ENCODE results near the gene PRCC.
"Not testable (repeated sequence)": the region's sequence is repeated elsewhere in the genome, so short reads cannot be mapped to it uniquely, and the experiment has no call there.

Gene PRCC

DNA sequence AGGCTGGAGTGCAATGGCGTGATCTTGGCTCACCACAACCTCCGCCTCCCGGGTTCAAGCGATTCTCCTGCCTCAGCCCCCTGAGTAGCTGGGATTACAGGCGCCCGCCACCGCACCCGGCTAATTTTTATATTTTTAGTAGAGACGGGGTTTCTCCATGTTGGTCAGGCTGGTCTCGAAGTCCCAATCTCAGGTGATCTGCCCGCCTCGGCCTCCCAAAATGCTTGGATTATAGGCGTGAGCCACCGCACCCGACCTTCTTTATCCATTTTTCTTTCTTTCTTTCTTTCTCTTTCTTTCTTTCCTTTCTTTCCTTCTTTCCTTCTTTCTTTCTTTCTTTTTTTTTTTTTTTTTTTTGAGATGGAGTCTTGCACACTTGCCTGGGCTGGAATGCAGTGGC lies 2.2 kb upstream of the PRCC start:
- DNase-seq (ENCODE audit: low read depth), result not testable (repeated sequence)

DNA sequence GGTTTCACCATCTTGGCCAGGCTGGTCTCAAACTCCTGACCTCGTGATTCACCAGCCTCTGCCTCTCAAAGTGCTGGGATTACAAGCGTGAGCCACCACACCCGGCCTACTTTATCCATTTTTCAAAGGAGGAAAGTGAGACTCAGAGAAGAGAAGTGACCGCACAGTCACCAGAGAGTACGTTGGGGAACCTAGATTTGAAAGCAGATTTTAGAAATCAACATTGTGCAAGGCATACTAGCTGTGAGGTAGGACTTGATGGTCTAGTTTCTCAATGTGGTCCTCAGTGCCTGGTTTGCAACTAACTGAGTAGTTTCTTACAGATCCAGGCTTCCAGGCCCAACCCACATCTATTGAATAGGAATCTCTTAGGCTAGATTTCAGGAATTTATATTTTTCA lies 1.7 kb upstream of the PRCC start:
- DNase-seq (ENCODE audit: low read depth), result no peak

DNA sequence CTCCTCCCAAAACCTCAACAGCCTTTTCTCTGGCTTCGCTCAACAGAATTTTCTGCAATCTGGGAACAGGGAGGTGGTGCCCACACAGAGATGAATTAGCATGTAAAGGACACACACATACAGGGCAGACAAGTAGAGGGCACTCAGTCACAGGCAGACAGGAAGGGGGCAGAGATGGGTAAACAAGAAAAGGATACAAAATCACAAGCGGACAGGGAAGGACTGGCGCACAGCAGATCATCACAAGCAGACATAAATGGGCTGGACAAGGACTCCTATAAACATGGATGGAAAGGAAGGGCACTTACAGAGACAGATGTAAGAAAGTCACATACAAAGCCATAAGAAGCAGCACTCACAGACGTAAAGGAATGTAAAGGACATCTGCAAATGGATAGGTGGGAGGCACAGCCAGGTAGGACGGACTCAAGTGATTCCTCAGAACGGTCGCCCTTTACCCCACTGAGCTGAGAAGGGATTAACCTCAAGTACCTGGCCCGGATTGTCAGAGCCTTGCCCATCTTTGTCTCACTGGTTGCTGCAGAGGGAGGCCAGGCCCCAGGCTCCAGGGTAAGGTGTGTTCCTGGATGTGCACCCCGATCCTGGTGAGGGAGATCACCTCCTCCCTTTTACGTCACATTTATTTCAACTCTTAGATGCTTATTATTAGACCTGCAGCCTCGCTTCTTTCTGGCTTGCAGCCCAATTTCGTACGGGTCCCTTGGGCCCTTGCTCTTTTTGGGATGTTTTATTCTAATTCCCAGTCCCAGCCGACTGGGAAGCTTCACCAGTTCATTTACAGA lies 836 bp upstream of the PRCC start:
- no peak for DNase-seq (ENCODE audit: low read depth)

DNA sequence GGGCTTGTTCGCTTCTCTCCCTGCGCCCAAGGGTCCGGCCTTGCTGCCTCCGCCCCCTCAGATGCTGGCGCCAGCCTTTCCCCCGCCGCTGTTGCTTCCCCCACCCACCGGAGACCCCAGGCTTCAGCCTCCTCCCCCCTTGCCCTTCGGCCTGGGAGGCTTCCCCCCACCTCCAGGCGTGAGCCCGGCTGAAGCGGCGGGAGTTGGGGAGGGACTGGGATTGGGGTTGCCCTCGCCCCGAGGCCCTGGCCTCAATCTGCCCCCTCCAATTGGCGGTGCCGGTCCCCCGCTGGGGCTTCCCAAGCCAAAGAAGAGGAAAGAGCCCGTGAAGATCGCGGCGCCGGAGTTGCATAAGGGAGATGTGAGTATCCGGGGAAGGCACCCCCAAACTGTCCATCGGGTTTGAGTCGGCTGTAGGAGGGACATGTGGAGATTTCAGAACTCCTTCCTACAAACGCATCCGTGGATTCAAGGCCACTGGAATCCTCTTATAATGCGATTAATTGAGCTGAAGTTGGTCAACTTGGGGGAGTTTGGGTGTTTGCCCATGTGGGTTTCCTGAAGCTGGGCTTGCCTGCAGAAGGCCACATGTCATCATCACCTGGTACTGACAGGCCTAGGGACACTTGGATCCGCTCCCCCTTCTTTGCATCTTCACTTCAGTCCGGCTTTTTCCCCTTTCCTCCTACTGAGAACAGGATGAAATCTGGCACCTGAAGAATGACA lies 707 bp downstream of the PRCC start:
- no peak for DNase-seq (ENCODE audit: low read depth)

DNA sequence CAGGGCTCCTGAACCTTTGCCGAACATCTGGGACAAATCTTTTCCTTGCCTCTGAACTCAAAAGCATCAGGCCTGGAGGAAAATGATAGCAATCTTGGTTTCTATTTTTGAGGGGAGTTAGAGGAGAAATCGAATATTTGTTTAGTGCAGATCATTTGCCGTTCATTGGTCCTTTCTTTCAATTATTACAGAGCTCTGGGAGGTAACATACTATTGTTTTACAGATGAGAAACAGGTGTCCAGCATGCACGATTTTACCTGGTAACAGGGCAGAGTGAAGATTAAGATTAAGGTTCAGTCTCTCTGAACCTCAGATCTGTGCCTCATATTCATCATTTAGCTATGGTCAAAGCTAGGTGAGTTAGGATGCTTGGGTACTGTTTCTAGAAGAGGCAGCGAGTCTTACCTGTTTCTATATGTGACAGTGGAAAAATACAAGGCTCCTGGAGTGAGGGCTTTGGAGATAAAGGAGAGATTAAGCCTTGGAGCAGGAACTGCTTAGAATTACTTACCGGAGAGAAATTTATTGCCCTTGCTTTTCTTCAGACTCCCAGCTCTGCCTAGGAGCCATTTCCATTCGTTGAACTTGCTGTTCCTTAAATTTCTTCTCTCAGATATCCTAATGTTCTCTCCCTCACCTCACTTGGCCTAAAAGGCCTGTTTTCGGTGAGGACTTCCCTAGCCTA lies 1.4 kb downstream of the PRCC start:
- no peak for DNase-seq (ENCODE audit: low read depth)

DNA sequence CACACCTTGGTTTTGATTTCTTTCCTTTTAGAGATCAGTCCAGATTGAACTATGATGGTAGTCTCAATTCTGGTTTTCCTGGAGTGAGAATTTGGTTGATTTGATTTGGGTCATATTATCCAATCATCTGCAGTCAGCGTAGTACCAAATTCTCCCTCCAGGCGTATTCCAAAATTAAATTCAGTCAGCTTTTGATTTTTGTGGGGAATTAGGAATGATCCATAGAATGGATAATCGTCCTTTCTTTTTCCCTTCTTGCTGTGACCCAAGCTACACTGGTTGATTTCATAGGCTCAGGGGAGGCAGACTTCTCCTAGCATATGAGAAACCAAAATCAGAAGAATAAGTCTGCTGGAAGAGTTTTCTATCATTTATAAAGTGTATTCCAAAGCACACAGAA lies 4.9 kb downstream of the PRCC start:
- DNase-seq (ENCODE audit: low read depth), result no peak

DNA sequence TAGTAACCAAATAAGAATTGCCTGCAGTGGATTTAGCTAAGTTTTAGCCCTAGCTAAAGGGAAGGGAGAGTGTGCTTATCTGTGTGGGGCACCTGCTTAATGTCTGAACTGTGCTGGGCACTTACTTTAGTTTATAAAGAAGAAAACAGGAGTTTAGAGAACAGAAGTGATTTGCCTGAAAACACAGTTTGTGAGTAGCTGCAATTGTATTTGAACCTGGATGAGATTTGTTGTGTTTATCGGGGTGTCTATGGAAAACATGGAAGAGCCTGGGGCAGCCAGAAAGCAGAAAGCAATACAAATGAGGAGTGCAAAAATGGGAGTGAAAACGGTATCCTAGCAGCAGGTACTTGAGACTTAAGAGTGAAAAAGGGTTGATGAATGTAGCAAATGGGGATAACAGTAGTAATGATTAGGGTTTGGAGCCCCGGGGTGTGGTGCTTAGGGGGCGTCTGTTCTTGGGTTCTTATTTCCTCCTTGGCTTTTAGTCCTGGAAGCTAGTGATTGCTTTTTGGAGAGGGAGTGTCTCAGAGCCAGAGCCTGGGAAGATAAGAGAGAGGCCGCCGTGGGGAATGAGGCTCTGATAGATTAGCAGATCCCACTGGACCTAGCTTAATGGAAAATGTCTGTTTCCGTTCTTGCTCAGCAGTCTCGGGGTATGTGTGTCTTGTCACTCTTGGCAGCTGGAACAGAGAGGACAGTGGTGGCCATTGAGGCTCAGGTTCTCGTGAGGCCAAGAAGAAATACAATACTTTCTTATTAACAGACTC lies 5.6 kb downstream of the PRCC start:
- DNase-seq (ENCODE audit: low read depth), result no peak

DNA sequence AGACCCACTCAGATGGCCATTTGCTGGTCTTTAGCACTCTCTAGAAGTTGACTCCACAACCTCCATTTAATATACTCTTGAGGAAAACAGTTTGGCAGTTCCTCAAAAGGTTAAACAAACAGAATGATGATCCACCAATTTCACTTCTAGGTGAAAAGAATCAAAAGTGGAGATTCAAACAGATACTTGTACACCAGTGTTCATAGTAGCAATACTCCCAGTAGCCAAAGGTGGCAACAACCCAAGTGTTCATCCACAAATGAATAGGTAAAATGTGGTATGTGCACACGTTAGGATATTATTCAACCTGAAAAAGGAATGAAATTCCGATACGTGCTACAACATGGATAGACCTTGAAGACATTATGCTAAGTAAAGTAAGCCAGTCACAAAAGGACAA lies 6.3 kb downstream of the PRCC start:
- no peak for DNase-seq (ENCODE audit: low read depth)

DNA sequence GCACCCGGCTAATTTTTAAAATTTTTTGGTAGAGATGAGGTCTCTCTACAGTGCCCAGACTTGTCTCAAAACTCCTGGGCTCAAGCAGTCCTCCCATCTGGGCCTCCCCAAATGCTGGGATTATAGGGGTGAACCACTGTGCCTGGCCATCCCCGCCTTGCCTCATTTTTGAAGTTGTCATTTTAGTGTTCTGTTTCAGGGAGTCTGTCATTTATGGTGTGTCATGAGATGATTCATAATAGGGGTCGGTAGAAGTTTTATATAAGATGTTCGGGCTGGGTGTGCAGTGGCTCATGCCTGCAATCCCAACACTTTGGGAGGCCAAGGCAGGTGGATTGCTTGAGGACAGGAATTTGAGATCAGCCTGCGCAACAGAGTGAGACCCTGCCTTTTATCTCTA lies 8.5 kb downstream of the PRCC start:
- DNase-seq (ENCODE audit: low read depth), result no peak

DNA sequence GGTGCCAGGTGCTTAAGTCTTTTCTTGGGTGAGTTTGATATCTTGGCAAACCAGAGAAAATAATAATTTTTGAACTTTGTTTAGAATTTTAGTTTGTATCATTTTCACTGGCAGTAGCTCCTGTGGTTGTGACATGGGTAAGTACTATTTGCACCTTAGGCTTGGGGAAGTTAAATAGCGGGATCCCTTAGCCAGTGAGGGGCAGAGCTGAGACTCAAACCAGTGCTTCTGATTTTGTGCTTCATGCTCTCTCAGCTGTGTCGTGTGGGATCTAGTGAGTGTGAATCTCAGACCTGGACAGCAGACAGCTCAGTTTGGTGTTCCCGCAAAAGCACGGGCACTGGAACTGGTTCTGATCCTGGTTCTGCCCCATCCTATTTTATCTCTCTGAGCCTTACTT lies 9.6 kb downstream of the PRCC start:
- DNase-seq (ENCODE audit: low read depth), result no peak

DNA sequence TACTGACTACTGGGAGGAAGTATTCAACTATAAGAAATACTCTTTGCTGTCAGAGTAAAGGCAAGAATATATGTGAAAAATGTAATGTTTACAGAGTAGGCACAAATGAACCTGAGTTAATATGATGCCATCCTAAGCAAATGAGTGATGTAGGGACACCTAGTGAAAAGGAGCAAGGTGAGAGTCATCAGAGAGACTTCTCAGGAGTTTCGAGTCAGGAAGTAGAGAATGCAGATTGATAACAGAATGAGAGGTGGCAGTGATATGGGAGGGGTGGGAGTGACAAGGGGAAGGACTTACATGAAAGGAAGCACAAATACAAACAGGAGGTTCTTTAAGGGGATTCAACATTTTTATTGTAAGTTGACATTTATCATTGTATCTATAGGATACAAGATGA lies 10.2 kb downstream of the PRCC start:
- no peak for DNase-seq (ENCODE audit: low read depth)

DNA sequence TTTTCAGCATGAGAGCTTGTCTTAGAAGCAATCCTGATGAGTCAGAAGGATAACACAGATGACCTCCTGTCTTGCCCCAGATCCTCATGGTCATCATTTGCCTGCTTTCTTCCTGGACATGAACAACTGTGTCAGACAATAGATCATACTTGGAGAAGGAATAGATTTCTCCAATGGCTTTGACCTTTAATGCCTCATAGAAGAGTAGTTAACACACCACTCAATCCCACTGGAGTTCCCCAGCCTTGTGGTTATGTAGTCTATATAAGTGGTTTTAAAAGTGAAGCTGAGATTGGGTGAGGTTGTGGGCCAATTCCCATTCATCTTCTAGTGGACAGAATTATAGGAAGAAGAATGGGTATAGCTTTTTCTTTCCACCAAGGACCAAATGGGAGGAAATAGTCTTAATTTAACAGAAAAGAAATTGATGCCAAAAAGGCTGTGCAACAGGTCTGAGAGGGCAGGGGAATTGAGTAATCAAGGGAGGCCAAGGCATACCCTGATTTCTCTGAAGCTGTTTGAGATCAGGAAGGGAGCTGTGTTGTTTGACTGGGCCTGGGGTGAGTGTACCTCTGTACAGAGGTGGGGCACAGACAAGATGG lies 14.4 kb downstream of the PRCC start:
- DNase-seq (ENCODE audit: low read depth), result peak; percentile 89

DNA sequence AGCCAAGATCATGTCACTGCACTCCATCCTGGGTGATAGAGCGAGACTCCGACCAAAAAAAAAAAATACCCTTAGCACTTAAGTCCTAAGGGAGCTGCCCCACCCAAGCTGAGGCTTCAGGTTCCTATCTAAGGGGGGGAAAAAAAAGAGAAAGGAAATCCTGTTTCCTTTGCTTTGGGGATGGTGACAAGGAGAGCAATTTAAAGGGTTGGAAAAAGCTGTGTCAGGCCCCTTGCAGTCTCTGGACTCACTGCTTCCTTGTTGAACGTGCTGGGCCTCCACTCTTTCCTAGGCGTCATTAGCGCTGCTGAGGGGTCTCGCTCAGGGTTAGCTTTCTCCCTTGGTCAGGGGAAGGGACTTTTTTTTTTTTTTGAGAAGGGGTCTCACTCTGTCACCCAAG lies 18.1 kb downstream of the PRCC start:
- DNase-seq (ENCODE audit: low read depth), result no peak

DNA sequence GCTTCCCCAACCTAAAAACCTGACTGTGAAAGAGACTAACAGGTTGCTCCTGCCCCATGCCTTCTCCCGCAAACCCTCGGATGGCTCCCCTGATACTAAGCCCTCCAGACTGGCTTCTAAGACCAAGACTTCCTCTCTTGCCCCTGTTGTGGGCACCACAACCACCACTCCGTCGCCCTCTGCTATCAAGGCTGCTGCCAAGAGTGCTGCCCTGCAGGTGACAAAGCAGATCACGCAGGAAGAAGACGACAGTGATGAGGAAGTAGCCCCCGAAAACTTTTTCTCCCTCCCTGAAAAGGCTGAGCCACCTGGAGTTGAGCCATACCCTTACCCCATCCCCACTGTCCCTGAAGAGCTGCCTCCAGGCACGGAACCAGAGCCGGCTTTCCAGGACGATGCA lies 19.3 kb downstream of the PRCC start:
- DNase-seq (ENCODE audit: low read depth), result no peak

DNA sequence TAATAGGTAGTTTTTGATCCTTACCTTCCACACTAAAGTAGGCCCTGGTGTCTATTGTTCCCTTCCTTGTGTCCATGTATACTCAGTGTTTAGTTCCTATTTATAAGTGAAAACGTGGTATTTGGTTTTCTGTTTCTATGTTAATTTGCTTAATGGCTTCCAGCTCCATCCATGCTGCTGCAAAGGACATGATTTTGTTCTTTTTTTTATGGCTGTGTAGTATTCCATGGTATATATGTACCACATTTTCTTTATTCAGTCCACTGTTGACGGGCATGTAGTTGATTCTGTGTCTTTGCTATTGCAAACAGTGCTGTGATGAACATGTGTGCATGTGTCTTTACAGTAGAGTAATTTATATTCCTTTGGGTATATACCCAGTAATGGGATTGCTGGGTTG lies 20.8 kb downstream of the PRCC start:
- no peak for DNase-seq (ENCODE audit: low read depth)

DNA sequence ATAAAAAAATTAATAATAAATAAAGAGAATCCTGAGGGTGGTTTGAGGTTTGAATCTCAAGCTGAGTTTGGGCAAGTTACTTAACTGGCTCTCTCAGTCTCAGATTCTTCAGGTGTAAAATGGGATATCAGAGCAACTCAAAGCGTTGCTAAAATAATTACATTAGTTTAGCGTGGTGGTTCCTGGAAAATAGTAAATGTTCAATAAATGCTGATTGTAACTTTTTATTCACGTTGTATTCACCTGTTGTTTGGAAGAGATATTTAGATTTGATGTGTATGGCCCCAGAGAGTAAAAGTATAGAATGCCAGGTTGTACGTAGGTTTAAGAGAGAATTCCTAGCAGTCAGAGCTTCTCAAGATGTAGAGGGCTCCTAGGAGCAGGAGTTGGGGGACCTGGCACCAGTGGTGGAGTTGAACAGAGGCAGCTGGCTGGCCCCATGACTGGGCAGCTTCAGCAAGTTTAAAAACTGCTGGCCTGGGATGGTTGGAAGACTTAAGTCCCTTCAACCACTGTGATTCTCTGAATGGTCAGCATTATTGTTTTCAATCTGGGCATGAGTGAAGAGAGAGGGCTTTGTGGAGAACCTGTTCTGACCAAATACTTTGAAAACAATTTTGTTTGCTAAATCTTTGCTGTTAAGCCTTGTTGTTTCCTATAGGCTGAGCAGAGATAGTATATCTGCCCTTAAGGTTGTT lies 22.4 kb downstream of the PRCC start:
- no peak for DNase-seq (ENCODE audit: low read depth)

DNA sequence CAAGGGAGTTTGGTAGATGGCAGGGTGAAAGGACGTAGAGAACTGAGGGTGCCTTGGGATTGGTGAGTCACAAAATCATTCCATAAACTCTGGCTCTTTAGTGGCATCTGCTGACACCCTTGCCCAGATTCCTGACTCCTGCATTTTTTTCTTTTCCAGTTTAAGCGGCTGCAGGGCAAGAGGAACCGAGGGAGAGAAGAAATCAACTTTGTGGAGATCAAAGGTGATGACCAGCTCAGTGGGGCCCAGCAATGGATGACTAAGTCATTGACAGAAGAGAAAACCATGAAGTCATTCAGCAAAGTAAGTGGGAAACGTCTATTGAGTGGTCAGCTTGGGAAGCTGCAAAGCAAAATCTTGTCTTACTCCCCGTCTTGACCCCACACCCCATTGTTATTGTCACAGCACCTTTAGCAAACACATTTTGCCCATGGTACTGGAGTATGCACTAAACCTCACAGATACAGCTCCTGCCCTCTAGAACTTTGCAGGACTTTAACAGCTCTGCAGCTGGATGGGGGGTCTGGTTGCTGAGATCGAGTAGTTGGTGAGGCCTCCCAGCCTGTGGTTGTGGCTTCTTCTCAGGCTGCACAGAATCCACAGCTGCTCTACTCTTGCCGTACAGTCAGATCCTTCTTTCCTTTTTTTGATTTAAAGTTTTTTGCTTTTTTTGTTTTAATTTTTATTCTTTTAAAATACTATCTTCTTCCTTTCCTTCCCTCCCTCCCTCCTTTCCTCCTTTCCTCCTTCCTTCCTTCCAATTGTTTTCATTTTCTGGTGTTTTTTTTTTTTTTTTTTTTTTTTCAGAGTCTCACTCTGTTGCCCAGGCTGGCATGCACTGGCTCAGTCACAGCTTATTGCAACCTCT lies 27.4 kb downstream of the PRCC start:
- no peak for DNase-seq (ENCODE audit: low read depth)

DNA sequence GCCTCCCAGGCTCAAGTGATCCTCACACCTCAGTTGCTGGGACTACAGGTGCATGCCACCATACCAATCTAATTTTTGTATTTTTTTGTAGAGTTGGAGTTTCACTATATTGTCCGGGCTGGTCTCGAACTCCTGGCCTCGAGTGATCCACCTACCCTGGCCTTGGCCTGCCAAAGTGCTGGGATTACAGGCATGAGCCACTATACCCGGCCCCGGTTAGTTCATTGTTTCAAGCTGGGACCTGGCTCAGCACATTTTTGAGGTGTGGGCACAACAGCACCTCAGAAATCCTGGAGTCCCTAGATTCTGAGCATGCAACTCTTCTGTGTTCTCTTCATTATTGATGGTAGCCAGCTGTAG lies 28.0 kb downstream of the PRCC start:
- no peak for DNase-seq (ENCODE audit: low read depth)

DNA sequence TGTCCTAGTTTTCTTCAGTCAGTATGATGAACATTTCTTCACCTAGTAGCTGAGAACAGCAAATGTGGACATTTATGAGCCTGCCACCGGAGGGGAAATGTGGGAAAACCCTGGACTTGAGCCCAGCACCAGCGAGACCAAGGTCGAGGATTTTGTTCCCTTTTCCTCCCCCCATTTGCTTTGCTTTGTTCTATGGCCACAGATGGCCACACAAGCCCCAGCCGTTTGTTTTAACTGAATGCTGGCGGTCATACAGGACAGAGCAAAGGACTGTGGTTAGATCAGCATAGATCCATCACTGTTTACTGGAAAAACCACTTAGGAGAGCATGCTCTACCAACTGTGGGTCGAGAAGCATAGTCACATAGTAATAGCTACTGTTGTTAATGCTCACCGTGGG lies 28.5 kb downstream of the PRCC start:
- DNase-seq (ENCODE audit: low read depth), result peak; percentile 47

DNA sequence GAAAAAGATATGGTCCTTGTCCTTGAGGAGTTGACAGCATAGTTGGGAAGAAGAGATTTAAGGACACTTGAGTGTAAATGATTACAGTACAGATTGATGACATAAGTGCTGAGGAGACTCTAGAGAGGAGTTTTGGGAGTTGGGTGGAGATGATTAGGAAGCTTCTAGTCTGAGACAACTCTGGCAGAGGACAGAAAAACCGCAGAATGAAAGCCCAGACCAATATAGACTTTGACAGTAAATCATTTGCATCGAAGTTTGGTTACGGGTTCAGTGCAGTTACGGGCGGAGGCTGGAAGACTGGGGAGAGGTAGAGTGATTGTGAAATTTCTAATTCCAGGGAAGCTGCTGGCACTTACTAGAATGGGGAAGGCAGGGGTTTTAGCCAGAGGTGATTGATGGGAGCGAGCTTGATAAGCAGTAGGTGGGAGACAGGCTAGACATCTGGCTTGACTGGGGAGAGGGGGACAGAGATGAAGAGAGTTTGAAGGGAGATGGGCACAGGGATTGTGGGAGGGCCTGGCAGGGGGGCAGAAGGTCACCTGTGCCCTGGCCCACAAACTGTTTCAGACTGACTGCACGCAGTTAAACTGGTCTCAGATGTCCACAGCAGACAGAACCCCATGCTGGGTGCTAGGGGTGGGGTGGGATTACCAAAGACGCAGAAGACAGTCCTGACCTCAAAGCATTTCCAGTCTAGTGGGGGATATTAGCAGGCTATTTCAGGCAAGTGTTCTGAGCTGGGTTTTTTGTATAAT lies 29.2 kb downstream of the PRCC start:
- DNase-seq (ENCODE audit: low read depth), result peak; percentile 69

Data from amniotic epithelial cell (primary cell).